RWPE2 (cell line): Measurements from ENCODE around the gene ALKBH7.
A peak's percentile ranks its signal among the peaks of the same experiment; 100 is the strongest.

Experiments
- ATAC-seq: fragments of 200-7000 bp; cut with Tn5 transposase; 3 replicates; pipeline ENCODE4 v1.9.1; 2021; ENCODE audit warnings: low read depth
- DNase-seq: peaks from one replicate; pipeline ENCODE4 v3.0.0-alpha.2; 2020; ENCODE audit warnings: low spot score
- H3K27ac ChIP-seq: fragments of 450-650 bp; 2 replicates; pipeline ENCODE4 v1.5.1; 2017; ENCODE audit warnings: mild to moderate bottlenecking; ENCODE audit not compliant: poor library complexity, severe bottlenecking
- H3K27me3 ChIP-seq: fragments of 250-450 bp; sonication (Bioruptor Pico); 2 replicates; pipeline ENCODE4 v1.5.1; 2021; ENCODE audit warnings: mild to moderate bottlenecking, moderate library complexity; ENCODE audit not compliant: insufficient read depth, poor library complexity, severe bottlenecking
- H3K36me3 ChIP-seq: fragments of 250-450 bp; sonication (Bioruptor Pico); 2 replicates; pipeline ENCODE4 v1.5.1; 2020; ENCODE audit warnings: low read depth, mild to moderate bottlenecking, moderate library complexity
- H3K4me1 ChIP-seq: fragments of 250-450 bp; sonication (Bioruptor Pico); 2 replicates; pipeline ENCODE4 v1.5.1; 2021; ENCODE audit warnings: mild to moderate bottlenecking, moderate library complexity; ENCODE audit not compliant: insufficient read depth, poor library complexity, severe bottlenecking
- H3K4me3 ChIP-seq: fragments of 250-450 bp; sonication (Bioruptor Pico); 2 replicates; pipeline ENCODE4 v1.5.1; 2021; ENCODE audit warnings: mild to moderate bottlenecking, moderate library complexity; ENCODE audit not compliant: severe bottlenecking
- H3K9me3 ChIP-seq: fragments of 250-450 bp; sonication (Bioruptor Pico); 2 replicates; pipeline ENCODE4 v1.5.1; 2021; ENCODE audit warnings: mild to moderate bottlenecking, moderate library complexity; ENCODE audit not compliant: severe bottlenecking
- TF ChIP-seq, protein P1 (sequence below): fragments of 450-650 bp; IDR thresholded peaks from one replicate; pipeline ENCODE4 v1.5.1; 2017; ENCODE audit warnings: mild to moderate bottlenecking, moderate library complexity; ENCODE audit not compliant: poor library complexity, severe bottlenecking

ALKBH7 gene

DNA sequence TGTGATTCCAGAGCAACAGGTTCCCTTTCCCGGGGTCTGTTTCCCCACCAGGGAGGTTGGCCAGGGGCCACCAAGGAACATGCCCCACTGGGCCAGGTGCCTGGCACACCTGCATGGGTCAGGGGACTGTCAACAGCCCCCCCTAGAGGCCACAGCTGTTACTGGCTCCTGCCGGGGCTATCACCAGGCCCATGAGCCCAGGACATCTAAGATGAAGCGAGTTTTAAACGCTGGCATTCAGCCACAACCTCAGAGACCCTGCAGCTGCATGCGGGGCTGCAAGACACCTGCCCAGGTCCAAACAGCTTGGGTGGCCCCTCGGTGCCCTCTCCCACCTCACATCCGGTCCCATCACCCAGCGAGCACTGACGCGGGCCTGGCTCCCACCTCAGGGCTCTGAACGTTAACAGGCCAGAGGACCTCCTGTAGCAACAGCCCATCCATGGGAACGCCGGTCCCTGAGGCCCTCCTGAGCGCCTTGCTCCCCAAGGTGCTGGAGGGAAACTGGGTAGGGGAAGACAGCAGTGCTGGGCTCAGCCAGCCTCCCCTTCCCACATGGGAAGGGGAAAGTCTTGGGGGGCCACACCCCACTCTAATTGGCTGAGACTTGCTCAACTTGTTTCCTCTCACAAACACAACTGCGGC, 40.0 kb downstream of the ALKBH7 start:
- ATAC-seq = peak; percentile 48; the same call in 1 of the 3 replicates

DNA sequence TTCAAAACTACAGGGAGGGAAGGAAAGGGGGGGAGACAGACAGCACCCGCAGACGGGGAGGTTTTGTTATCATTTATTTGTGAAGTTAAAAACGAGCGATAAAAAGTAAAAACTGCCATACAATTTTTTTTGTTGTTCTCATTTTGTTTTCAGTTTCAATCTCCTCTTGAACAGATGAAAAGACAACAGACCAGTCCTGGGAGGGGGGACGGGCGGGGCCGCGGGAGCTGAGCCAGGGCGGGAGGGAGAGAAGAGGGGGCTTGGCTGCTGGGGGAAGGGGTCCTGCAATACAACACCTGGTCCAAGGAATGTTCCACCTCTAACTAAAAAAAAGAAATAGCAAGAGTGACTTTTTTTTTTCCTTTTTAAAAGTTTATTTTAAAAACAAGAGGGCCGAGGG, 40.7 kb downstream of the ALKBH7 start:
- H3K9me3 ChIP-seq = no peaks in the 10 kb centered on the region
- H3K4me3 ChIP-seq = no peak overlapping the region
- TF ChIP-seq, protein P1, sequence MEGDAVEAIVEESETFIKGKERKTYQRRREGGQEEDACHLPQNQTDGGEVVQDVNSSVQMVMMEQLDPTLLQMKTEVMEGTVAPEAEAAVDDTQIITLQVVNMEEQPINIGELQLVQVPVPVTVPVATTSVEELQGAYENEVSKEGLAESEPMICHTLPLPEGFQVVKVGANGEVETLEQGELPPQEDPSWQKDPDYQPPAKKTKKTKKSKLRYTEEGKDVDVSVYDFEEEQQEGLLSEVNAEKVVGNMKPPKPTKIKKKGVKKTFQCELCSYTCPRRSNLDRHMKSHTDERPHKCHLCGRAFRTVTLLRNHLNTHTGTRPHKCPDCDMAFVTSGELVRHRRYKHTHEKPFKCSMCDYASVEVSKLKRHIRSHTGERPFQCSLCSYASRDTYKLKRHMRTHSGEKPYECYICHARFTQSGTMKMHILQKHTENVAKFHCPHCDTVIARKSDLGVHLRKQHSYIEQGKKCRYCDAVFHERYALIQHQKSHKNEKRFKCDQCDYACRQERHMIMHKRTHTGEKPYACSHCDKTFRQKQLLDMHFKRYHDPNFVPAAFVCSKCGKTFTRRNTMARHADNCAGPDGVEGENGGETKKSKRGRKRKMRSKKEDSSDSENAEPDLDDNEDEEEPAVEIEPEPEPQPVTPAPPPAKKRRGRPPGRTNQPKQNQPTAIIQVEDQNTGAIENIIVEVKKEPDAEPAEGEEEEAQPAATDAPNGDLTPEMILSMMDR = no peak
- H3K4me1 ChIP-seq = no peaks in the 10 kb centered on the region
- DNase-seq (no peak), ATAC-seq (no peak)
- H3K27me3 ChIP-seq = no peaks in the 10 kb centered on the region
- no peak overlapping the region for H3K27ac ChIP-seq
- H3K36me3 ChIP-seq = peaks cover 39% of the 10 kb centered on the region

More for the DNA sequence above, 40.0 kb downstream of the ALKBH7 start:
- Histone ChIP-seq H3K27ac (no peak overlapping the region), H3K36me3 (peaks cover 32% of the 10 kb centered on the region), H3K9me3 (no peaks in the 10 kb centered on the region), H3K4me1 (no peaks in the 10 kb centered on the region), H3K4me3 (no peak overlapping the region), H3K27me3 (no peaks in the 10 kb centered on the region)
- DNase-seq = no peak
- TF ChIP-seq, protein P1 = peak; percentile 34

DNA sequence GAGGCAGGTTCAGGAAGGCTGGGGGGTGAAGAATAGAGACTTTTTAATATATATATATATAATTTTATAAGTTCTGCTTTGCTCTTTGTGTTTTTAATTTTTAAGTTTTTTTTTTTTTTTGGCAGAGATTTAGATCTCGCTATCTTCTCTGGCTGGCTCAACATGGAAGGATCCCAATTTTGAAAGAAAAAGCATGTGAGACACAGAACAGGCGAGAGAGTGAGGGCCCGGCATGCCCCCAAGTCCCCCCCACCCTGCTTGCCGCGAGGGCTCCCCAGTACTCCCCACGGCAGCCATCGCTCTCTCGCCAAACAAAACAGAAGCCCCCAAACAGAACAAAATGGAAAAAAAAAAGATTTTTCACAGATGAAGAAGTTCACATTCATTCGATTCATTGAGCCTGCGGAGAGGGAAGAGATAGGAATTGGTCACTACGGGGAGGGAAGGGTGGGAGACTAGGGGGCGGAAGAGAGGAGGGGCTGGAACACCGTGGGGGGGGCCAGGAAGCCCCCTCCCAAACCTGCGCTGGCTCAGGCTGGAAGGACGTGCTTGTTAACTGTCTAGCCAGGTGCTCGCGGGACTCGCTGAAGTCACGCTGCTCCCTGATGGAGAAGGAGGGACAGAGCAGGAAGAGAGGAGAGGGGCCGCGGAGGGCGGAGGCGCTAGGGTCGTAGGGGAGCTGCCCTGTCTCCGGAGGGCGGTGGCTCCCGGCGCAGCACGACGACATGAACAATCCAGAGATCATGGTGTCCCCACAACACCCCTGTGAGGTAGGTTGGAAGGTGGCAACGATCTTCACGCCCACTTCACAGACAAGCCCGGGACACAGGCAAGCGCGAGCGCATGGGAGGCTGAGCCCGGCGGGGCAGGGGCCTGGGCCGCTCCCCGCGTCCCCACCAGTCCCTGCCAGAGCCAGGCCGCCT, 41.4 kb downstream of the ALKBH7 start:
- ATAC-seq = no peak
- no peaks in the 10 kb centered on the region for H3K4me1 ChIP-seq

DNA sequence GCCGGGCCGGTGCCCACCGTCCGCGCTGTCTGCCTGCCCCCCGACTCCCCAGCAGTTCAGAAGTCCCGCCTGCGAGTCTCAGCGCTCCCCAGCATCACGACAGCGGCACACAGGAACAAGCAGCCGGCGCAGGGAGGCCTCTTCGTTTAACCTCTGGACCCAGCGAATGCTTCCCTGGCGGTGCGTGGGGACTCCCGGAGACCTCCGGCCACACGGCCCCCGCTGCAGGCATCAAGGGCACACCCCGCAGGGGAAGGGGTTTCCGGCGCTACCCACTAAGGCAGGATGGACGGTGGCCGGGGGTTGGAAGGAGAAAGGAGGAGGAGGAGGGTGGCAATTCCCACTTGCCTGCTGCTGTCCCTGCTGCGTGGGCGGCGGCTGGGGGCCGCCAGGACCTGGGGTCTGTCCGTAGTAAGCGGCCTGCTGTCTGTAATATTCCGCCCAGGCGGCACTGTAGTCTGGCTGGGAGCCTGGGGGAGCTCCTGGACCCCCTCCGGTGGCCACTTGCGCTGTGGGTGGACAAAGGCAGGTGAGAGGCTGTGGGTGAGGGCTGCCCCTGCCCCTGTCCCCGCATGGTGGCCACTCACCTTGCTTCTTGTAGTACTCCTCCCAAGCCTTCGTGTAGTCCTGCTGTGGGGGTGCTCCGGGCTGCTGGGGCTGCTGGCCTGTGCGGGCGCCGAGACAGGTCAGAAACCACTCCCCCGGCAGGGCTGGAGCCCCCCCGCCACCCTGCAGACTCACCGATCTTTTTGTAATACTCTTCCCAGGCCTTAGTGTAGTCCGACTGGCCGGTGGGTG, 42.4 kb downstream of the ALKBH7 start:
- no peak overlapping the region for H3K4me3 ChIP-seq
- DNase-seq = no peak
- no peak for ATAC-seq
- H3K27ac ChIP-seq = no peak overlapping the region
- H3K4me1 ChIP-seq = no peaks in the 10 kb centered on the region
- TF ChIP-seq, protein P1 = no peak
- peaks cover 56% of the 10 kb centered on the region for H3K36me3 ChIP-seq
- H3K27me3 ChIP-seq = no peaks in the 10 kb centered on the region
- no peaks in the 10 kb centered on the region for H3K9me3 ChIP-seq

More for the DNA sequence above, 41.4 kb downstream of the ALKBH7 start:
- H3K4me3 ChIP-seq = no peak overlapping the region
- no peaks in the 10 kb centered on the region for H3K27me3 ChIP-seq
- no peak overlapping the region for H3K27ac ChIP-seq
- DNase-seq = no peak
- TF ChIP-seq, protein P1 = no peak
- peaks cover 46% of the 10 kb centered on the region for H3K36me3 ChIP-seq
- H3K9me3 ChIP-seq = no peaks in the 10 kb centered on the region
